Activated naive CD8-positive, alpha-beta T cell treated with anti-CD3 and anti-CD28 coated beads, Interleukin-2, amount 50 U/mL, for 16 hours (primary cell): ENCODE data around the gene TMED6.
"Not testable (repeated sequence)": the region's sequence is repeated elsewhere in the genome, so short reads cannot be mapped to it uniquely, and the experiment has no call there.

Experiments used
- DNase-seq: peaks from one replicate; pipeline ENCODE4 v3.0.0-alpha.2; 2020; ENCODE audit warnings: low read depth, low spot score

TMED6 gene

GRCh38 chr16:69301861-69302260 is 49.7 kb downstream of the TMED6 start:
- no peak for DNase-seq

GRCh38 chr16:69301187-69301586 is 50.4 kb downstream of the TMED6 start:
- no peak for DNase-seq

DNA sequence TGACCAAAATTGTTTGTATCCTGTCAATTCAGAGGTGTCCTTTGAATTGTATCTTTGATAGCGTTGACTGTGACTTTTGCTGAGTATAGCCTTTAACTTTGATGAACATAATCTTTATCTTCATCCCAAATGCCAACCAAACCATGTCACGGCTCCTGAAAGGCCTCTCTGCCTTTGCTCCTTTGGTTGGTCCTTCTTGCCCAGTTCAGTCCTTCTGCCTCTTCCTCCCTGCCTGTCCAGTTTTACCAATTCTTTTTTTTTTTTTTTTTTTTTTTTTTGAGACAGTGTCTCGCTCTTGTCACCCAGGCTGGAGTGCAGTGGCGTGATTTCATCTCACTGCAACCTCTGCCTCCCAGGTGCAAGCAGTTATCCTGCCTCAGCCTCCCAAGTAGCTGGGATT is 53.3 kb downstream of the TMED6 start:
- DNase-seq: no peak

DNA sequence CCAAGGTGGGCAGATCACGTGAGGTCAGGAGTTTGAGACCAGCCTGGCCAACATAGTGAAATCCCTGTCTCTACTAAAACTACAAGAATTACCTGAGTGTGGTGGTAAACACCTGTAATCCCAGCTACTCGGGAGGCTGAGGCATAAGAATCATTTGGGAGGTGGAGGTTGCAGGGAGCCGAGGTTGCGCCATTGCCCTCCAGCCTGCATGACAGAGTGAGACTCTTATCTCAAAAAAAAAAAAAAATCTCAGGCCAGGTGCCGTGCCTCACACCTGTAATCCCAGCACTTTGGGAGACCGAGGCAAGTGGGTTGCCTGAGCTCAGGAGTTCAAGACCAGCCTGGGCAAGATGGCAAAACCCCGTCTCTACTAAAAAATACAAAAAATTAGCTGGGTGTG is 54.8 kb downstream of the TMED6 start:
- not testable (repeated sequence) for DNase-seq

DNA sequence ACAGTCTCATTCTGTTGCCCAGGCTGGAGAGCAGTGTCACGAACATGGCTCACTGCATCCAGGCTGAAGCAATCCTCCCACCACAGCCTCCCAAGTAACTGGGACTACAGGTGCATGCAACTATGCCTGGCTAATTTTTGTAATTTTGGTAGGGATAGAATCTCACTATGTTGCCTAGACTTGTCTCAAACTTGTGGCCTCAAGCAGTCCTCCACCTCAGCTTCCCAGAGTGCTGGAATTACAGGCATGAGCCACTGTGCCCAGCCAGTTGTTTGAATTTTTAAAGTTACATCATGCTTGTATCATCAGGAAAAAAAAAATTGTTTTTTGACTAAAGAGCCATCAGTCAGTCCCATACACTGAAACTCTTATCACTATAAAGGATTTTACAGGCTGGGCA is 57.5 kb downstream of the TMED6 start:
- DNase-seq: no peak

DNA sequence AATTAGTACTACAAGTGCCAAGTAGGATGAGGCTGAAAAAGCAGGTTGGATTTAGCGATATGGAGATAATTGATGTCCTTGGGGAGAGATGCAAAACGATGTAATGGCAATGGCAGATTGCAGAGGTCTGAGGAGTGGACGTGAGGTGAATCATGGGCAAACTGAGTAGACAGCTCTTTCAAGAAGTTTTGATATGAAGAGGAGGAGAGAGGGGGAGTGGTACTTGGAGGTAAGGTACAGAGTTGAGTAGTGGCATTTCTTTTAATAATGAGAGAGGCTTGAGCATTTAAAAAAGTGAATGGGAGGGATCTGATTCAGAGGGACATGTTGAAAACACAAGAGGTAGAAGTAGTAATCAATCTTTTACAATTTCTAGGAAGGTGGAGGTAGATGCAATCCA is 58.2 kb downstream of the TMED6 start:
- no peak for DNase-seq
